MCF 10A (cell line): Measurements from ENCODE around the gene NT5DC3. TPM values are rescaled to one million over a fixed set of nuclear protein-coding genes. Genes with fewer than 3 reads are reported as not detected.

Source experiments
- BruUV-seq: library from RNA; stranded (reverse); fragments of 400-500 nt; replicated peaks from 2 replicates; lab custom pipeline; 2021; lab: Mats Ljungman, UMichigan
- CTCF ChIA-PET: fragments of 300-600 bp; sonication (Branson Sonifier 250); formaldehyde crosslinking; extraction: SDS; loops from one replicate; lab custom pipeline; 2021; ENCODE audit warnings: antibody characterized with exemption, inconsistent platforms; lab: Yijun Ruan, JAX
- POLR2A ChIA-PET: fragments of 300-600, 350-650 bp; sonication (Branson Sonifier 250); formaldehyde crosslinking; extraction: SDS; loops from one replicate; lab custom pipeline; 2020; ENCODE audit warnings: antibody characterized with exemption, inconsistent platforms; lab: Yijun Ruan, JAX
- DNase-seq: peaks from one replicate; pipeline ENCODE4 v3.0.0-alpha.2; 2018; ENCODE audit not compliant: unreplicated experiment
- H3K27ac Mint-ChIP-seq: one replicate; pipeline ENCODE4 v1.8.0; 2022; ENCODE audit warnings: mild to moderate bottlenecking, low read depth, mixed read lengths; ENCODE audit not compliant: unreplicated experiment
- H3K27me3 Mint-ChIP-seq: one replicate; pipeline ENCODE4 v1.8.0; 2022; ENCODE audit warnings: mixed read lengths; ENCODE audit not compliant: insufficient read depth, unreplicated experiment
- H3K36me3 Mint-ChIP-seq: one replicate; pipeline ENCODE4 v1.8.0; 2022; ENCODE audit warnings: mild to moderate bottlenecking, moderate library complexity, mixed read lengths; ENCODE audit not compliant: insufficient read depth, unreplicated experiment
- H3K4me1 Mint-ChIP-seq: one replicate; pipeline ENCODE4 v1.8.0; 2022; ENCODE audit warnings: mixed read lengths; ENCODE audit not compliant: insufficient read depth, unreplicated experiment
- H3K4me3 Mint-ChIP-seq: one replicate; pipeline ENCODE4 v1.8.0; 2022; ENCODE audit warnings: mild to moderate bottlenecking, moderate library complexity, mixed read lengths; ENCODE audit not compliant: unreplicated experiment
- H3K9me3 Mint-ChIP-seq: one replicate; pipeline ENCODE4 v1.8.0; 2022; ENCODE audit warnings: mixed read lengths; ENCODE audit not compliant: unreplicated experiment
- CTCF ChIP-seq: fragments of 200-600 bp; IDR thresholded peaks from one replicate; pipeline ENCODE4 v1.8.0; 2022; ENCODE audit warnings: antibody characterized with exemption, mild to moderate bottlenecking; ENCODE audit not compliant: unreplicated experiment
- intact Hi-C: fragments of 100-400 bp; cut with micrococcal nuclease; formaldehyde crosslinking; loops from 2 replicates; pipeline ENCODE4 v1.14.1; 2022
- total RNA-seq: library from RNA; stranded (reverse); gene quantifications from 2 replicates; pipeline ENCODE4 v1.2.3, GENCODE V29; 2022

The NT5DC3 gene
- total RNA-seq, 1 experiment from 2014 or later, result 15.1 TPM

GRCh38 chr12:103794309-103795213, 46.5 kb downstream of the NT5DC3 start:
- H3K4me3 Mint-ChIP-seq, result no peak overlapping the region
- H3K27me3 Mint-ChIP-seq, result no peaks in the 10 kb centered on the region
- no peak for TF ChIP-seq CTCF
- intact Hi-C loops, result no loop called here
- H3K9me3 Mint-ChIP-seq, result no peaks in the 10 kb centered on the region
- BruUV-seq, result no TSS peak
- H3K27ac Mint-ChIP-seq, result no peak overlapping the region
- peaks cover 5% of the 10 kb centered on the region for H3K4me1 Mint-ChIP-seq
- no peak for DNase-seq
- ChIA-PET POLR2A (no interaction called here), CTCF (interaction anchor here (0.6 to 2.8 kb wide), 3 partner anchors 10 to 222 kb away, joined by 3 to 11 read pairs (median 4); no protein-coding TSS in a partner anchor)
- peaks cover 52% of the 10 kb centered on the region for H3K36me3 Mint-ChIP-seq

- no peak overlapping the region for H3K4me3 Mint-ChIP-seq
- ChIA-PET CTCF (interaction anchor here (0.8 to 1.8 kb wide), 2 partner anchors 10 to 77 kb away, joined by 3 to 6 read pairs; no protein-coding TSS in a partner anchor), POLR2A (no interaction called here)
- no peak for DNase-seq
- no TSS peak for BruUV-seq
- H3K9me3 Mint-ChIP-seq, result no peaks in the 10 kb centered on the region
- no peak for TF ChIP-seq CTCF
- intact Hi-C loops, result no loop called here
- H3K4me1 Mint-ChIP-seq, result no peaks in the 10 kb centered on the region
- H3K27me3 Mint-ChIP-seq, result no peaks in the 10 kb centered on the region
- no peak overlapping the region for H3K27ac Mint-ChIP-seq
- peaks cover 49% of the 10 kb centered on the region for H3K36me3 Mint-ChIP-seq
These were observed 47.5 kb downstream of the NT5DC3 start for GRCh38 chr12:103793512-103794045.

- no peaks in the 10 kb centered on the region for H3K4me1 Mint-ChIP-seq
- POLR2A ChIA-PET, result no interaction called here
- intact Hi-C loops, result no loop called here
- no peak overlapping the region for H3K4me3 Mint-ChIP-seq
- peaks cover 48% of the 10 kb centered on the region for H3K36me3 Mint-ChIP-seq
- DNase-seq, result no peak
- CTCF ChIA-PET, result interaction anchor here (0.8 to 1.8 kb wide), 2 partner anchors 9 to 78 kb away, joined by 3 to 6 read pairs; no protein-coding TSS in a partner anchor
- no TSS peak for BruUV-seq
- H3K9me3 Mint-ChIP-seq, result no peaks in the 10 kb centered on the region
- H3K27me3 Mint-ChIP-seq, result no peaks in the 10 kb centered on the region
- no peak for TF ChIP-seq CTCF
- no peak overlapping the region for H3K27ac Mint-ChIP-seq
These were observed 48.0 kb downstream of the NT5DC3 start for GRCh38 chr12:103793046-103793445.

- peak; percentile 11 for DNase-seq
- H3K36me3 Mint-ChIP-seq, result peaks cover 37% of the 10 kb centered on the region
- CTCF ChIA-PET, result interaction anchor here (0.6 to 1.8 kb wide), 3 partner anchors 13 to 85 kb away, joined by 3 to 6 read pairs (median 3); no protein-coding TSS in a partner anchor
- no peaks in the 10 kb centered on the region for H3K4me1 Mint-ChIP-seq
- BruUV-seq, result no TSS peak
- POLR2A ChIA-PET, result interaction anchor here (0.7 kb wide), 1 partner anchor 165 kb away, joined by 3 read pairs; a partner anchor contains a TSS
- TF ChIP-seq CTCF, result no peak
- H3K27me3 Mint-ChIP-seq, result no peaks in the 10 kb centered on the region
- H3K27ac Mint-ChIP-seq, result no peak overlapping the region
- intact Hi-C loops, result no loop called here
- no peaks in the 10 kb centered on the region for H3K9me3 Mint-ChIP-seq
- no peak overlapping the region for H3K4me3 Mint-ChIP-seq
These were observed 49.6 kb downstream of the NT5DC3 start for GRCh38 chr12:103791350-103791920.
